ENCODE results near the gene GPHB5. TPM values are rescaled to one million over a fixed set of nuclear protein-coding genes. Genes with fewer than 3 reads are reported as not detected.

The GPHB5 gene
- total RNA-seq, result not detected
- polyA plus RNA-seq, result not detected
- long read RNA-seq, donor 1, result 0 reads
- long read RNA-seq, donor 2, result 0 reads
- long read RNA-seq, donor 3, result 0 reads

GRCh38 chr14:63318835-63319234 is at the start of gene GPHB5:
TSS of gene GPHB5 (minus strand) at chr14:63318935. CDS start at chr14:63317849, 1,086 bp downstream.
- Histone ChIP-seq H3K27ac (no peak within 1 kb of the TSS), H3K9me3 (no peaks in the 10 kb centered on the region), H3K27me3 (no peaks in the 10 kb centered on the region), H3K4me1 (no peaks in the 10 kb centered on the region), H3K36me3 (no peaks in the 10 kb centered on the region), H3K4me3 (no peak within 1 kb of the TSS)
- intact Hi-C loops (cut with DNase I), result no loop called here
- DNase-seq (no peak), ATAC-seq (no peak)
- TF ChIP-seq CTCF (IDR thresholded peaks at IDR 0.05), result no peak

- Histone ChIP-seq H3K4me3 (no peak overlapping the region), H3K4me1 (no peaks in the 10 kb centered on the region), H3K9me3 (peaks cover 0 to 36% (median 0%) of the 10 kb centered on the region in 11 donors), H3K27ac (no peak overlapping the region), H3K36me3 (peaks cover 0 to 7% (median 0%) of the 10 kb centered on the region in 9 donors), H3K27me3 (no peaks in the 10 kb centered on the region)
- no peak for ATAC-seq
- no peak for TF ChIP-seq CTCF (IDR thresholded peaks at IDR 0.05)
- intact Hi-C loops (cut with DNase I), result no loop called here
- no peak for DNase-seq
Observed at GRCh38 chr14:63367742-63368364, 49.1 kb upstream of the GPHB5 start.

DNA sequence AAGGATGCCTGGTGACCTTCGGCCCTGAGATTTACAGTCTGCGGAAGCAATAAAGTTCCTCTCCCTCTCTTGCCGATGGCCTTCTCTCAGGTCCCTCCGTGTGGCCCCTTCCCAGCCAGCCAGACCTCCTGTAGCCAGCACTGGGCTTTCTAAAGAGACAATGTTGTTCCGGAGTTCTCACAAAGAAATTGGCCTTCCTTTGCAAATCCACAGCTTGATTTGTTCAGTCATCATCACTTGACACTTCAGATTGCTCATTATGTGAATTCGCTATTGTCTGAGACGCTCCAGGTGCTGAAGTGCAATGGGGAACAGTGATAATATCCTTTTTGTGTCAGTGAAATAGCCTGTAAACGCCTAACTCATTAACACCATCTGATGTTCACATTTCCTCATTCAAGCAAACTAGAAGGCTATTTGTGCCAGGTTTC is 43.7 kb upstream of the GPHB5 start:
- H3K36me3 ChIP-seq, result no peaks in the 10 kb centered on the region
- peaks cover 0 to 19% (median 0%) of the 10 kb centered on the region in 11 donors for H3K9me3 ChIP-seq
- no peaks in the 10 kb centered on the region for H3K27me3 ChIP-seq
- TF ChIP-seq CTCF (IDR thresholded peaks at IDR 0.05), result no peak
- WGBS, 2 donors, result 56 to 59% methylated on average over 8 of the region's 8 CpGs
- ATAC-seq (no peak), DNase-seq (no peak)
- H3K4me3 ChIP-seq, result no peak overlapping the region
- H3K27ac ChIP-seq, result no peak overlapping the region
- no peaks in the 10 kb centered on the region for H3K4me1 ChIP-seq
- intact Hi-C loops (cut with DNase I), result no loop called here

DNA sequence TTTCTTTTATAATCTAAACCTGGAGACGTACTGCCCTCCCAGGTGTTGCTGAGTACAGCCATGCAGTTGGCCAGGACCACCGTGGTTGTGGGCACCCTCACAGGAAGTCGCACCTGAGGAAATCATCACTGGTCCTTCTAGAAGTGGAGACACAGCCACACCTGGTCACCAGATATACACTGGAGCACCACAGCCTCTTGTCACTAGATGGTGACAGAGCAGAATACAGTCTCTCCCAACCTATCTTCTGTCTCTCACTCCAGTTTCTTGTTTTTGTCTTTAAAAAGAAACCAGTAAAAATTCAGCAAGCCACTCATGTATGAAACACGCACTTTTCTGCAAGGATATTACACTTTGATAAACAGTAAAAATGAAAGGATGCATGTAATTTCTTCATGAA is 43.1 kb upstream of the GPHB5 start:
- Histone ChIP-seq H3K4me3 (no peak overlapping the region), H3K9me3 (peaks cover 0 to 19% (median 0%) of the 10 kb centered on the region in 11 donors), H3K36me3 (no peaks in the 10 kb centered on the region), H3K27ac (no peak overlapping the region), H3K27me3 (no peaks in the 10 kb centered on the region), H3K4me1 (no peaks in the 10 kb centered on the region)
- ATAC-seq, result no peak
- no peak for DNase-seq
- no peak for TF ChIP-seq CTCF (IDR thresholded peaks at IDR 0.05)
- intact Hi-C loops (cut with DNase I), result no loop called here
- WGBS, 2 donors, result 84 to 85% methylated on average over 4 of the region's 4 CpGs

Measured in heart right ventricle (tissue), 16 donors.